Activated CD8-positive, alpha-beta T cell treated with anti-CD3 and anti-CD28 coated beads for 36 hours (primary cell): ENCODE data around the gene TMOD1. TPM values are rescaled to one million over a fixed set of nuclear protein-coding genes. Genes with fewer than 3 reads are reported as not detected.

Experiments used
- ATAC-seq: fragments of 200-7000 bp; cut with Tn5 transposase; one replicate; pipeline ENCODE4 v1.10.0; 2021; ENCODE audit warnings: mild to moderate bottlenecking, moderate library complexity
- CTCF ChIA-PET: fragments of 350-600 bp; sonication (Branson Sonifier 250); formaldehyde crosslinking; loops from one replicate; lab custom pipeline; 2021; ENCODE audit warnings: antibody characterized with exemption; lab: Charles Lee
- POLR2A ChIA-PET: fragments of 350-600 bp; sonication (Branson Sonifier 250); formaldehyde crosslinking; loops from one replicate; lab custom pipeline; 2021; ENCODE audit warnings: antibody characterized with exemption; lab: Charles Lee
- DNase-seq: peaks from one replicate; pipeline ENCODE4 v3.0.0-alpha.2; 2020
- H3K27ac Mint-ChIP-seq: one replicate; pipeline ENCODE4 v1.8.0; 2021; ENCODE audit warnings: mild to moderate bottlenecking, mixed read lengths
- H3K27me3 Mint-ChIP-seq: one replicate; pipeline ENCODE4 v1.8.0; 2021; ENCODE audit warnings: mixed read lengths
- H3K36me3 Mint-ChIP-seq: one replicate; pipeline ENCODE4 v1.8.0; 2021; ENCODE audit warnings: low read depth, mixed read lengths
- H3K4me1 Mint-ChIP-seq: one replicate; pipeline ENCODE4 v1.8.0; 2021; ENCODE audit warnings: low read depth, mixed read lengths
- H3K4me3 Mint-ChIP-seq: one replicate; pipeline ENCODE4 v1.8.0; 2021; ENCODE audit warnings: mild to moderate bottlenecking, moderate library complexity, mixed read lengths
- H3K9me3 Mint-ChIP-seq: one replicate; pipeline ENCODE4 v1.8.0; 2021; ENCODE audit warnings: mixed read lengths
- intact Hi-C: fragments of 100-400 bp; cut with micrococcal nuclease; formaldehyde crosslinking; loops from one replicate; pipeline ENCODE4 v1.10.0; 2022
- total RNA-seq, 2 experiments: library from RNA; stranded (reverse); gene quantifications; one replicate each; pipeline ENCODE4 v1.2.3, GENCODE V29; 2021
- TF ChIP-seq, protein P1 (sequence below): fragments of 200-600 bp; IDR thresholded peaks from one replicate; pipeline ENCODE4 v1.8.0; 2022; ENCODE audit warnings: antibody characterized with exemption, mild to moderate bottlenecking

The TMOD1 gene
- total RNA-seq, 2 experiments from 2014 or later = 0.47 to 0.60 TPM

DNA sequence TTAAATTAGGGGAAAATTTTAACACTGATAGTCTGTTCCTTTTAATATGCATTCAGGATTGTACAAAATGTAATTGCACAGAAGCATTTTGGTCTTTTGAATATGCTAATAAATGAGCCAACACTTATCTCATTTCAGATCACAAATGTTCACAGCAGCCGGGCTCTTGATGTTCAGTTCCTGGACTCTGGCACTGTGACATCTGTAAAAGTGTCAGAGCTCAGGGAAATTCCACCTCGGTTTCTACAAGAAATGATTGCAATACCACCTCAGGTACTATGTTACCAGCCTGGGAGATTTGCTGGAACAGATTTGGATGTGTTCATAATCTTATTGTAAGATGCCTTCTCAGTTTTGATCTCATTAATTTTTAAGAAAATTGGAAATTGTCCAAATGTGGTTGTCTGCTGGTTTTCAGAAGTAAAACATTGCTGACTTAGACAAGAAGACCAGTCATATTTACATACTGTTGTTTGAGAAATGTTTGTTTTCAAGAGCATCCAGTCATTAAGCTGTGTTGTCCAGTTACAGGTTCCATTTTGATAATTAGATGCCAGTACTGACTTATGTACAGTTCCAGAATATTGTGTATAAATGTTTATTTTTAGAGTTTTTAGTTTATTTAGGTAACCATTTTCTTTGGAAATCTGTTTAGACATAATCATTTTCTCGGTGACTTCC is 23.0 kb upstream of the TMOD1 start:
- ATAC-seq = no peak
- H3K4me1 Mint-ChIP-seq = no peaks in the 10 kb centered on the region
- TF ChIP-seq, protein P1, sequence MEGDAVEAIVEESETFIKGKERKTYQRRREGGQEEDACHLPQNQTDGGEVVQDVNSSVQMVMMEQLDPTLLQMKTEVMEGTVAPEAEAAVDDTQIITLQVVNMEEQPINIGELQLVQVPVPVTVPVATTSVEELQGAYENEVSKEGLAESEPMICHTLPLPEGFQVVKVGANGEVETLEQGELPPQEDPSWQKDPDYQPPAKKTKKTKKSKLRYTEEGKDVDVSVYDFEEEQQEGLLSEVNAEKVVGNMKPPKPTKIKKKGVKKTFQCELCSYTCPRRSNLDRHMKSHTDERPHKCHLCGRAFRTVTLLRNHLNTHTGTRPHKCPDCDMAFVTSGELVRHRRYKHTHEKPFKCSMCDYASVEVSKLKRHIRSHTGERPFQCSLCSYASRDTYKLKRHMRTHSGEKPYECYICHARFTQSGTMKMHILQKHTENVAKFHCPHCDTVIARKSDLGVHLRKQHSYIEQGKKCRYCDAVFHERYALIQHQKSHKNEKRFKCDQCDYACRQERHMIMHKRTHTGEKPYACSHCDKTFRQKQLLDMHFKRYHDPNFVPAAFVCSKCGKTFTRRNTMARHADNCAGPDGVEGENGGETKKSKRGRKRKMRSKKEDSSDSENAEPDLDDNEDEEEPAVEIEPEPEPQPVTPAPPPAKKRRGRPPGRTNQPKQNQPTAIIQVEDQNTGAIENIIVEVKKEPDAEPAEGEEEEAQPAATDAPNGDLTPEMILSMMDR = no peak
- H3K27me3 Mint-ChIP-seq = no peaks in the 10 kb centered on the region
- peaks cover 5% of the 10 kb centered on the region for H3K9me3 Mint-ChIP-seq
- H3K4me3 Mint-ChIP-seq = no peak overlapping the region
- no peak overlapping the region for H3K27ac Mint-ChIP-seq
- H3K36me3 Mint-ChIP-seq = peaks cover 30% of the 10 kb centered on the region
- no peak for DNase-seq
- intact Hi-C loops = no loop called here
- ChIA-PET POLR2A (no interaction called here), CTCF (interaction anchor here (0.8 to 1.8 kb wide), 4 partner anchors 9 to 120 kb away, joined by 3 to 5 read pairs (median 4); no protein-coding TSS in a partner anchor)

DNA sequence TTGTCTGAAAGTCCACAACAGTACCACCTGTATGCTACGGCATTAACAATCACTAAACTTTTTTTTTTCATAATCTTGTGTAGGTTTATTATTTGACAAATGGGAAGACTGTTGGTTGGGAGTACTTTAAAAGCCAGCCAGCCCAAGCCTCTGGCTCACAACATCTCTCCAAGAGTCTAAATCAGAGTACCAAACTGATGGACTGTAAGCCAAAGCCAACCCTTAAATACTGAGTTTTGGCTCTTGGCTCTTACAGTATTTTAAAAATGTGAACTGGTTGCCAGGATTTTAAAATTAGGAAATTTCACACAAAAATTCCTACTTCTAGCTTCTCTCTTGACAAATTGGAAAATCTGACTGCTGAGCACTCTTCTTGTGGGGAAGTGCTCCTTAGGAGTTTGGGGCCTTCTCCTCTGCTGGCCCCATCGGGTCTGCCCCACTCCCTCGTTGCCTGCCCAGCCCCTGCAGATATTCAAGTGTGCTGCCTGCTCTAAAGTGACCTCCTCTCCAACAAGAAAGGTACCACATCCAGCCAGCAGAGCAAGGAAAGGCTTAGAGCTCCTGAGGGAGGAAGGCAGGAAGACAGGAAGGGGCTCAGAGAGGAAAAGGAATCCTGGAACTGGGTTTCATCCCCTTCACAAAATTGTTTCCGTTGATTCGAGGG is 21.8 kb upstream of the TMOD1 start:
- Mint-ChIP-seq H3K36me3 (peaks cover 30% of the 10 kb centered on the region), H3K27me3 (no peaks in the 10 kb centered on the region), H3K4me3 (no peak overlapping the region), H3K4me1 (no peaks in the 10 kb centered on the region), H3K27ac (no peak overlapping the region), H3K9me3 (peaks cover 5% of the 10 kb centered on the region)
- no peak for ATAC-seq
- no peak for DNase-seq
- ChIA-PET CTCF (interaction anchor here (1.0 to 2.9 kb wide), 5 partner anchors 10 to 136 kb away, joined by 3 to 24 read pairs (median 6); no protein-coding TSS in a partner anchor), POLR2A (no interaction called here)
- TF ChIP-seq, protein P1 = no peak
- intact Hi-C loops = no loop called here

DNA sequence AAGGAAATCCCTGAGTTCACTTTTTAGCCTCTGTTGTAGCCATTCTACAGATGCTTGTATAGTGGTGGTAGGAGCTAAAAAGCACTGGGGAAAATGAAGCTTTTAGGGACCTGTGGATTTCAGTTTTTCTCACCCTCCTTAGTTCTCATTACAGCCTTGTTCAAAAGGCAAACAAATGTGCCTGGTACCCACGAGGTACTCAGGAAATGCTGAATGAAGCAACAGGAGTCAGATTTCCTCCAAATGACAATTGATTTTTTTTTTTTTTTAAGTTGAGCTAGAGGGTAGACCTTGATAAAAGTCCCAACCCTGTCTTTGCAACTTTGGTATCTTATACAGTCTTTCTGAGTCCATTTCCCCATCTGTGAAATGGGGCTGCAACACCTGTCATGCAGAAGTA is 21.3 kb upstream of the TMOD1 start:
- no peaks in the 10 kb centered on the region for H3K27me3 Mint-ChIP-seq
- no peak overlapping the region for H3K4me3 Mint-ChIP-seq
- ATAC-seq = no peak
- ChIA-PET CTCF (interaction anchor here (1.0 to 2.9 kb wide), 4 partner anchors 11 to 136 kb away, joined by 4 to 24 read pairs (median 8); no protein-coding TSS in a partner anchor), POLR2A (no interaction called here)
- H3K9me3 Mint-ChIP-seq = peaks cover 5% of the 10 kb centered on the region
- DNase-seq = no peak
- peaks cover 30% of the 10 kb centered on the region for H3K36me3 Mint-ChIP-seq
- H3K4me1 Mint-ChIP-seq = no peaks in the 10 kb centered on the region
- intact Hi-C loops = no loop called here
- no peak overlapping the region for H3K27ac Mint-ChIP-seq
- TF ChIP-seq, protein P1 = no peak

DNA sequence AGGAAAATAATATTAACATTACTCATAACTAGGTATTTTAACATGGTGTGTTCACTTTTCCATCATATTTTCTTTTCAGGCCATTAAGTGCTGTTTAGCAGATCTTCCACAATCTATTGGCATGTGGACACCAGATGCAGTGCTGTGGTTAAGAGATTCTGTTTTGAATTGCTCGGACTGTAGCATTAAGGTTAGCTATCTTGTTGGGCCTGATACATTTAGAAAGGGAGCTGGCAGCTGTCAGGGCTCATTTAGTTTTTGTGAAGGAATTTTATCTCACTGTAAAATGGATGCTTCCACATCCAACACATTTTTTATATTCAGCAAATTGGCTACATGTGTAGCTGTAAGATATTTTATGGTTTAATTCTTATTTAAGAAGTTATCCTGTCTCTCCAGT is 20.7 kb upstream of the TMOD1 start:
- ATAC-seq (no peak), DNase-seq (no peak)
- CTCF ChIA-PET = interaction anchor here (0.8 to 2.9 kb wide), 5 partner anchors 11 to 135 kb away, joined by 3 to 24 read pairs (median 4); partner anchors contain the start of gene TMOD1
- no peak overlapping the region for H3K4me3 Mint-ChIP-seq
- no peak overlapping the region for H3K27ac Mint-ChIP-seq
- H3K27me3 Mint-ChIP-seq = no peaks in the 10 kb centered on the region
- POLR2A ChIA-PET = no interaction called here
- intact Hi-C loops = no loop called here
- TF ChIP-seq, protein P1 = no peak
- peaks cover 30% of the 10 kb centered on the region for H3K36me3 Mint-ChIP-seq
- peaks cover 5% of the 10 kb centered on the region for H3K9me3 Mint-ChIP-seq
- H3K4me1 Mint-ChIP-seq = no peaks in the 10 kb centered on the region

DNA sequence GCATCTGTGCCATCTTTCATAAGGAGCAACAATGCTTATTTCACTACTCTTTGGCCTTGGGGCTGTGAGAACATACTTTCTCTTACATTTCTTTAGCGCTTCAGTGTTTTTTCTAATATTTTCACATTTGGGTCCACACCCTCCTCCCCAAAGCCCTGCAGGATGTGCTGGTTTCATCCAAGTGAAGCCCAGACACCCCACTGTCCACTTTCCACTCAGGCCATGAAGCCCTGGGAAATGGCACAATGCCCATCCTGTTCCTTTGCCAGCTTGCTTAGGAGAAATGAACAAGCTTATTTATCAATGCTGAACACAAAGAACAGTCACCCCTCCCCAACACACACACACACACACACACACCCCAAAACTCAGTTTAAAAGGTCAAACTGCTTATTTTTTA is 17.3 kb upstream of the TMOD1 start:
- DNase-seq (no peak), ATAC-seq (no peak)

More for the DNA sequence above, 17.3 kb upstream of the TMOD1 start:
- peaks cover 38% of the 10 kb centered on the region for H3K36me3 Mint-ChIP-seq
- H3K27ac Mint-ChIP-seq = no peak overlapping the region
- ChIA-PET CTCF (interaction anchor here (0.7 to 2.2 kb wide), 4 partner anchors 10 to 114 kb away, joined by 3 to 18 read pairs (median 3); no protein-coding TSS in a partner anchor), POLR2A (interaction anchor here (0.9 kb wide), 1 partner anchor 158 kb away, joined by 5 read pairs; no protein-coding TSS in a partner anchor)
- no peaks in the 10 kb centered on the region for H3K4me1 Mint-ChIP-seq
- no peaks in the 10 kb centered on the region for H3K27me3 Mint-ChIP-seq
- no peak overlapping the region for H3K4me3 Mint-ChIP-seq
- peaks cover 14% of the 10 kb centered on the region for H3K9me3 Mint-ChIP-seq
- intact Hi-C loops = no loop called here
- TF ChIP-seq, protein P1 = no peak
